Gastroesophageal sphincter (tissue), 4 donors: ENCODE measurements around the gene SPG7. TPM values are rescaled to one million over a fixed set of nuclear protein-coding genes. Genes with fewer than 3 reads are reported as not detected.

ENCODE experiments used
- ATAC-seq: fragments of 150-250 bp; one replicate; pipeline ENCODE4 v1.9.1; 2016; ENCODE audit warnings: mild to moderate bottlenecking, moderate library complexity
- H3K27ac ChIP-seq, 4 donors: fragments of 200-600 bp; sonication (generic) in 3 of 4; 1 replicate in 3 of 4; 2 replicates in 1 of 4; pipeline ENCODE4 v1.5.1; 2016 to 2019
- H3K27me3 ChIP-seq: fragments of 200-600 bp; sonication (generic); one replicate; pipeline ENCODE4 v1.5.1; 2019
- H3K36me3 ChIP-seq, 2 donors: fragments of 200-600 bp; sonication (generic); one replicate each; pipeline ENCODE4 v1.5.1; 2019; ENCODE audit warnings: control low read depth in 1 of 2
- H3K4me1 ChIP-seq, 3 donors: fragments of 200-600 bp; sonication (generic); 1 replicate in 2 of 3; 2 replicates in 1 of 3; pipeline ENCODE4 v1.5.1; 2016 to 2019; ENCODE audit warnings: control low read depth in 2 of 3
- H3K4me3 ChIP-seq, 2 donors: fragments of 200-600 bp; sonication (generic); one replicate each; pipeline ENCODE4 v1.5.1; 2019; ENCODE audit warnings: mild to moderate bottlenecking in 1 of 2, moderate library complexity in 1 of 2
- H3K9me3 ChIP-seq, 3 donors: fragments of 200-600 bp; sonication (generic); one replicate each; pipeline ENCODE4 v1.5.1; 2017 to 2019; ENCODE audit warnings: control low read depth in 2 of 3
- EP300 ChIP-seq: sonication (generic); formaldehyde crosslinking; IDR thresholded peaks from one replicate; pipeline ENCODE4 v1.6.1; 2017; ENCODE audit warnings: antibody characterized with exemption, mild to moderate bottlenecking
- POLR2A ChIP-seq, 2 donors: fragments of 450-650 bp; IDR thresholded peaks; one replicate each; pipeline ENCODE4 v1.6.1; 2017; ENCODE audit warnings: antibody characterized with exemption in 2 of 2, mild to moderate bottlenecking in 2 of 2, moderate library complexity in 1 of 2
- POLR2AphosphoS5 ChIP-seq: sonication (generic); formaldehyde crosslinking; IDR thresholded peaks from one replicate; pipeline ENCODE4 v1.6.1; 2017; ENCODE audit warnings: antibody characterized with exemption
- WGBS, 2 donors: methylation state at CpG; one replicate each; pipeline ENCODE4 v1.1.5; 2018; ENCODE audit warnings: low coverage in 1 of 2; 5-methylcytosine and 5-hydroxymethylcytosine counted together
- total RNA-seq, 4 donors: library from RNA; depleted of rRNA; stranded (reverse); fragments of >200 nt; gene quantifications; one replicate each; pipeline ENCODE4 v1.1.0, GENCODE V29; 2016
- TF ChIP-seq, protein P1 (sequence below), 4 experiments: fragments of 200-600 bp in 2 of 4; fragments of 450-650 bp in 2 of 4; sonication (generic) in 1 of 4; IDR thresholded peaks; one replicate each; pipeline ENCODE4 v1.5.1; 2017 to 2019; ENCODE audit warnings: antibody characterized with exemption in 4 of 4, mild to moderate bottlenecking in 2 of 4, moderate library complexity in 2 of 4

The SPG7 gene
- total RNA-seq, 4 donors from 2014 or later: 80.9 to 160 (median 98.2) TPM

DNA sequence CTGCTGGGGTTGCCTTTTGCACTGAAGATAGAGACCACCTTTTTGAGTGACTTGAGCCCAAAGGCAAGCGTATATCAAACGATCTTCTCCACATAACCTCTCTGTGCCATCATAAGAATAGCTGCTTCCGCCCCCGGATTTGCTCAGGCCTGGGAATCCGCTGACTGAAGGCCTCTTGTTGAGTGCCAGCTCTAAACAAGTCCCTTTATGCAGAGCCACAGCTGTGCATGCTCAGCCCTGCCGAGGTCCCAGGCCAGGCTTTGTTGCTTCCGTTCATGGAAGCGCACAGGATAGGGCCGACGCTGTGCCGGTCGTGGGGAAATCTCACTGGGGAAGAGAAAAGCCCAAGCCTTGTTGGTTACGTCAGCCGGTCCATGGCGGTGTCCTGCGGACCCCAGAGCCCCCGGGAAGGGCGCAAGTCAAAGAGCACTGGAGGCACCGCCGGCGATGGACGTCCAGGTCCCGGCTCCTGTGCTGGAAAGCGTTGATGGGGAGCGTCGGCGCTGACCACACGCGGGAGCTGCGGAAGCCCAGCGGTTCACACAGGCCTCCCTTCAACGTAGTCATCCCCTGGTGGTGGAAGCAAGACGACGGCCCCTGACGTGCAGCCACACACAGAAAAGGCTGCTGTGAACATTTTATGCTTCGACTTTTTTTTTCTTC lies 28.8 kb downstream of the SPG7 start:
- Histone ChIP-seq H3K27ac (no peak overlapping the region), H3K36me3 (peaks cover 0 to 81% of the 10 kb centered on the region in 2 donors), H3K9me3 (no peaks in the 10 kb centered on the region), H3K27me3 (no peaks in the 10 kb centered on the region), H3K4me1 (peaks cover 0 to 17% (median 0%) of the 10 kb centered on the region in 3 donors), H3K4me3 (no peak overlapping the region)
- 85% methylated on average over 5 of the region's 36 CpGs; no CpG with 5 or more reads in 1 of the 2 donors for WGBS, 2 donors
- ATAC-seq: peak; percentile 7
- TF ChIP-seq EP300: no peak
- no peak for TF ChIP-seq POLR2A (IDR thresholded peaks at IDR 0.05)
- TF ChIP-seq, protein P1, sequence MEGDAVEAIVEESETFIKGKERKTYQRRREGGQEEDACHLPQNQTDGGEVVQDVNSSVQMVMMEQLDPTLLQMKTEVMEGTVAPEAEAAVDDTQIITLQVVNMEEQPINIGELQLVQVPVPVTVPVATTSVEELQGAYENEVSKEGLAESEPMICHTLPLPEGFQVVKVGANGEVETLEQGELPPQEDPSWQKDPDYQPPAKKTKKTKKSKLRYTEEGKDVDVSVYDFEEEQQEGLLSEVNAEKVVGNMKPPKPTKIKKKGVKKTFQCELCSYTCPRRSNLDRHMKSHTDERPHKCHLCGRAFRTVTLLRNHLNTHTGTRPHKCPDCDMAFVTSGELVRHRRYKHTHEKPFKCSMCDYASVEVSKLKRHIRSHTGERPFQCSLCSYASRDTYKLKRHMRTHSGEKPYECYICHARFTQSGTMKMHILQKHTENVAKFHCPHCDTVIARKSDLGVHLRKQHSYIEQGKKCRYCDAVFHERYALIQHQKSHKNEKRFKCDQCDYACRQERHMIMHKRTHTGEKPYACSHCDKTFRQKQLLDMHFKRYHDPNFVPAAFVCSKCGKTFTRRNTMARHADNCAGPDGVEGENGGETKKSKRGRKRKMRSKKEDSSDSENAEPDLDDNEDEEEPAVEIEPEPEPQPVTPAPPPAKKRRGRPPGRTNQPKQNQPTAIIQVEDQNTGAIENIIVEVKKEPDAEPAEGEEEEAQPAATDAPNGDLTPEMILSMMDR (IDR thresholded peaks at IDR 0.05): no peak
- no peak for TF ChIP-seq POLR2AphosphoS5

- no peak for ATAC-seq
- Histone ChIP-seq H3K27me3 (no peaks in the 10 kb centered on the region), H3K4me3 (no peak overlapping the region), H3K9me3 (no peaks in the 10 kb centered on the region), H3K27ac (no peak overlapping the region), H3K36me3 (peaks cover 0 to 81% of the 10 kb centered on the region in 2 donors), H3K4me1 (peaks cover 0 to 22% (median 0%) of the 10 kb centered on the region in 3 donors)
- 95% methylated on average over 2 of the region's 7 CpGs; no CpG with 5 or more reads in 1 of the 2 donors for WGBS, 2 donors
- no peak for TF ChIP-seq POLR2AphosphoS5
- TF ChIP-seq, protein P1 (IDR thresholded peaks at IDR 0.05): no peak
- TF ChIP-seq EP300: no peak
- TF ChIP-seq POLR2A (IDR thresholded peaks at IDR 0.05): no peak
Observed at GRCh38 chr16:89537549-89537925, 29.3 kb downstream of the SPG7 start.

DNA sequence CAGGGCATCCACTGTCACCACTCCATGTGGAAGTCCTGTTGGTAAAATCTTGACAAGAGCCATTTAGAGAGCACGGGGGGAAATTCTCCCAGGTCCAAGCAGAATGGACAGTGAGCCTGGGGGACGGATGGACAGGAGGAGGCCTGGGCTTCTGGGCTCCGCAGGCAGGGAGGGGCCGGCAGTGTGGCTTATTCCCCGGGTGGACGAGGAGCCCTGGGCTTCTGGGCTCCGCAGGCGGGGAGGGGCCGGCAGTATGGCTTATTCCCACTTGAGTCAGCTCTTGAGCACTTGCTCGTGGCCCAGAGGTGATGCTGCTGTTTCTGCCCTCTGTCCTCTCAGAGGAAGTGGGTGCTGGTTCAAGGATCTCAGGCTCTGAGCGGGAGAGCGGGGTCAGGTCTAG lies 30.1 kb downstream of the SPG7 start:
- TF ChIP-seq EP300 (no peak), POLR2AphosphoS5 (no peak), POLR2A (IDR thresholded peaks at IDR 0.05) (no peak)
- TF ChIP-seq, protein P1 (IDR thresholded peaks at IDR 0.05): no peak
- WGBS, 2 donors: no CpG with 5 or more reads among the region's 12 CpGs
- no peak overlapping the region for H3K27ac ChIP-seq
- peaks cover 0 to 75% of the 10 kb centered on the region in 2 donors for H3K36me3 ChIP-seq
- no peak for ATAC-seq
- no peaks in the 10 kb centered on the region for H3K27me3 ChIP-seq
- H3K9me3 ChIP-seq: no peaks in the 10 kb centered on the region
- no peak overlapping the region for H3K4me3 ChIP-seq
- H3K4me1 ChIP-seq: peaks cover 0 to 23% (median 0%) of the 10 kb centered on the region in 3 donors

- ATAC-seq: no peak
- Histone ChIP-seq H3K36me3 (peaks cover 0 to 72% of the 10 kb centered on the region in 2 donors), H3K4me3 (no peak overlapping the region), H3K4me1 (peaks cover 0 to 13% (median 0%) of the 10 kb centered on the region in 3 donors), H3K27ac (no peak overlapping the region), H3K9me3 (no peaks in the 10 kb centered on the region), H3K27me3 (no peaks in the 10 kb centered on the region)
- TF ChIP-seq, protein P1 (IDR thresholded peaks at IDR 0.05): no peak
- TF ChIP-seq POLR2AphosphoS5 (no peak), POLR2A (IDR thresholded peaks at IDR 0.05) (no peak), EP300 (no peak)
- WGBS, 2 donors: 96 to 100% methylated on average over 1 to 11 of the region's 13 CpGs
Observed at GRCh38 chr16:89540557-89540956, 32.4 kb downstream of the SPG7 start.

DNA sequence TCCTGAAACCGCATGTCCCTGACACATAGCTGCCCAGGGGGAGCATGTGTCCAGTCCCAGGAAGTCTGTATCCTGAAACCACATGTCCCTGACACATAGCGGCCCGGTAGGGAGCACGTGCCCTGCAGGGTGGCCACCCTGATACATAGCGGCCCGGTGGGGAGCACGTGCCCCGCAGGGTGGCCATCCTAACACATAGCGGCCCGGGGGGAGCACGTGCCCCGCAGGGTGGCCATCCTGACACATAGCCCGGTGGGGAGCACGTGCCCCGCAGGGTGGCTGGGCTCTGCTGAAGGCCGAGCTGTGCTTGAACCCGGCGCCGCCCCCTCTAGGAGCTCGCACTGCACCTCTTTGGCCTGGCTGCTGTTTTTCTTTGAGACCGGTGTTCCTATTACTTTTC lies 33.6 kb downstream of the SPG7 start:
- Histone ChIP-seq H3K4me1 (peaks cover 0 to 13% (median 0%) of the 10 kb centered on the region in 3 donors), H3K27me3 (no peaks in the 10 kb centered on the region), H3K36me3 (peaks cover 0 to 73% of the 10 kb centered on the region in 2 donors), H3K27ac (peak overlapping the region in 2 of 4 donors; percentile 35 to 52), H3K9me3 (no peaks in the 10 kb centered on the region), H3K4me3 (no peak overlapping the region)
- TF ChIP-seq, protein P1 (IDR thresholded peaks at IDR 0.05): no peak
- TF ChIP-seq EP300: no peak
- no peak for TF ChIP-seq POLR2A (IDR thresholded peaks at IDR 0.05)
- no peak for TF ChIP-seq POLR2AphosphoS5
- peak; percentile 42 for ATAC-seq
- 62% methylated on average over 6 of the region's 21 CpGs; no CpG with 5 or more reads in 1 of the 2 donors for WGBS, 2 donors
